HEK293 (cell line): ENCODE results near the gene RPE65.

Experiments
- BCL11B ChIP-seq: fragments of 450-650 bp; formaldehyde crosslinking; IDR thresholded peaks from 2 replicates; pipeline ENCODE4 v1.5.1; 2016; ENCODE audit warnings: low read depth, missing biosample characterization, missing genetic modification characterization
- KLF17 ChIP-seq: fragments of 450-650 bp; formaldehyde crosslinking; IDR thresholded peaks from 2 replicates; pipeline ENCODE4 v1.5.1; 2016; ENCODE audit warnings: missing biosample characterization, missing genetic modification characterization
- KLF7 ChIP-seq: fragments of 450-650 bp; formaldehyde crosslinking; IDR thresholded peaks from 2 replicates; pipeline ENCODE4 v1.5.1; 2016; ENCODE audit warnings: missing biosample characterization, missing genetic modification characterization, borderline replicate concordance
- KLF9 ChIP-seq: fragments of 450-650 bp; formaldehyde crosslinking; IDR thresholded peaks from 2 replicates; pipeline ENCODE4 v1.5.1; 2016; ENCODE audit warnings: missing biosample characterization, missing genetic modification characterization, low read depth
- MEIS1 ChIP-seq: sonication (generic); formaldehyde crosslinking; IDR thresholded peaks from 2 replicates; pipeline ENCODE4 v1.8.1; 2022; ENCODE audit warnings: missing genetic modification reagents, mild to moderate bottlenecking, borderline replicate concordance
- PBX3 ChIP-seq: sonication (generic); formaldehyde crosslinking; IDR thresholded peaks from 2 replicates; pipeline ENCODE4 v1.8.1; 2022; ENCODE audit warnings: mild to moderate bottlenecking, moderate library complexity, missing genetic modification reagents
- PRDM1 ChIP-seq: fragments of 450-650 bp; formaldehyde crosslinking; IDR thresholded peaks from 2 replicates; pipeline ENCODE4; 2016; ENCODE audit warnings: missing biosample characterization, missing genetic modification characterization
- PRDM10 ChIP-seq: fragments of 450-650 bp; formaldehyde crosslinking; IDR thresholded peaks from 2 replicates; pipeline ENCODE4 v1.5.1; 2016; ENCODE audit warnings: missing biosample characterization, missing genetic modification characterization
- REPIN1 ChIP-seq: fragments of 450-650 bp; formaldehyde crosslinking; IDR thresholded peaks from 2 replicates; pipeline ENCODE4 v1.5.1; 2017; ENCODE audit warnings: missing biosample characterization, missing genetic modification characterization, low read depth
- SP3 ChIP-seq: fragments of 450-650 bp; formaldehyde crosslinking; IDR thresholded peaks from 2 replicates; pipeline ENCODE4 v1.5.1; 2016; ENCODE audit warnings: missing biosample characterization, missing genetic modification characterization
- YY1 ChIP-seq: fragments of 450-650 bp; formaldehyde crosslinking; IDR thresholded peaks from 2 replicates; pipeline ENCODE4 v1.5.1; 2018; ENCODE audit warnings: missing biosample characterization, missing genetic modification characterization
- YY2 ChIP-seq: fragments of 450-650 bp; formaldehyde crosslinking; IDR thresholded peaks from 2 replicates; pipeline ENCODE4 v1.5.1; 2016; ENCODE audit warnings: missing biosample characterization, missing genetic modification characterization
- ZBTB26 ChIP-seq: fragments of 450-650 bp; formaldehyde crosslinking; optimal IDR thresholded peaks from 2 replicates; pipeline ENCODE3; 2016; ENCODE audit warnings: missing biosample characterization, mild to moderate bottlenecking, missing genetic modification characterization
- ZBTB48 ChIP-seq: fragments of 450-650 bp; formaldehyde crosslinking; IDR thresholded peaks from 2 replicates; pipeline ENCODE4 v1.5.1; 2016; ENCODE audit warnings: missing biosample characterization, missing genetic modification characterization
- ZEB2 ChIP-seq: fragments of 450-650 bp; formaldehyde crosslinking; IDR thresholded peaks from 2 replicates; pipeline ENCODE4 v1.5.1; 2016; ENCODE audit warnings: missing biosample characterization, missing genetic modification characterization
- ZNF121 ChIP-seq: fragments of 450-650 bp; formaldehyde crosslinking; IDR thresholded peaks from 2 replicates; pipeline ENCODE4 v1.5.1; 2016; ENCODE audit warnings: missing biosample characterization, missing genetic modification characterization
- ZNF2 ChIP-seq: fragments of 450-650 bp; formaldehyde crosslinking; IDR thresholded peaks from 2 replicates; pipeline ENCODE4 v1.5.1; 2016; ENCODE audit warnings: missing biosample characterization, missing genetic modification characterization
- ZNF202 ChIP-seq: fragments of 450-650 bp; formaldehyde crosslinking; IDR thresholded peaks from 2 replicates; pipeline ENCODE4 v1.5.1; 2016; ENCODE audit warnings: missing biosample characterization, missing genetic modification characterization, borderline replicate concordance
- ZNF24 ChIP-seq: fragments of 450-650 bp; formaldehyde crosslinking; IDR thresholded peaks from 2 replicates; pipeline ENCODE4 v1.5.1; 2016; ENCODE audit warnings: missing biosample characterization, missing genetic modification characterization
- ZNF335 ChIP-seq: fragments of 450-650 bp; formaldehyde crosslinking; conservative IDR thresholded peaks from 2 replicates; pipeline ENCODE4 v1.5.1; 2016; ENCODE audit warnings: missing biosample characterization, missing genetic modification characterization
- ZNF341 ChIP-seq: fragments of 450-650 bp; formaldehyde crosslinking; IDR thresholded peaks from 2 replicates; pipeline ENCODE4; 2016; ENCODE audit warnings: low read depth, missing biosample characterization, missing genetic modification characterization
- ZNF501 ChIP-seq: fragments of 450-650 bp; formaldehyde crosslinking; IDR thresholded peaks from 2 replicates; pipeline ENCODE4 v1.5.1; 2016; ENCODE audit warnings: missing biosample characterization, missing genetic modification characterization
- ZNF549 ChIP-seq: fragments of 450-650 bp; IDR thresholded peaks from 2 replicates; pipeline ENCODE4 v1.5.1; 2018; ENCODE audit warnings: missing biosample characterization, missing genetic modification characterization, mild to moderate bottlenecking, inconsistent platforms, moderate library complexity
- ZNF610 ChIP-seq: fragments of 450-650 bp; formaldehyde crosslinking; IDR thresholded peaks from 2 replicates; pipeline ENCODE4 v1.5.1; 2016; ENCODE audit warnings: missing biosample characterization, missing genetic modification characterization, borderline replicate concordance
- ZNF621 ChIP-seq: fragments of 450-650 bp; formaldehyde crosslinking; IDR thresholded peaks from 2 replicates; pipeline ENCODE4 v1.5.1; 2017; ENCODE audit warnings: missing biosample characterization, missing genetic modification characterization
- ZNF629 ChIP-seq: fragments of 450-650 bp; formaldehyde crosslinking; IDR thresholded peaks from 2 replicates; pipeline ENCODE4 v1.5.1; 2017; ENCODE audit warnings: missing biosample characterization, missing genetic modification characterization
- ZNF658 ChIP-seq: fragments of 450-650 bp; formaldehyde crosslinking; IDR thresholded peaks from 2 replicates; pipeline ENCODE4; 2016; ENCODE audit warnings: missing biosample characterization, missing genetic modification characterization
- ZNF692 ChIP-seq: fragments of 450-650 bp; formaldehyde crosslinking; IDR thresholded peaks from 2 replicates; pipeline ENCODE4 v1.5.1; 2016; ENCODE audit warnings: missing biosample characterization, missing genetic modification characterization
- ZNF792 ChIP-seq: fragments of 450-650 bp; formaldehyde crosslinking; IDR thresholded peaks from 2 replicates; pipeline ENCODE4 v1.5.1; 2016; ENCODE audit warnings: missing biosample characterization, missing genetic modification characterization
- ZNF843 ChIP-seq: fragments of 450-650 bp; formaldehyde crosslinking; IDR thresholded peaks from 2 replicates; pipeline ENCODE4 v1.5.1; 2016; ENCODE audit warnings: missing biosample characterization, missing genetic modification characterization
- ZSCAN30 ChIP-seq: fragments of 450-650 bp; IDR thresholded peaks from 2 replicates; pipeline ENCODE4 v1.5.1; 2018; ENCODE audit warnings: missing biosample characterization, mild to moderate bottlenecking, missing genetic modification characterization, moderate library complexity
- ZXDB ChIP-seq: fragments of 450-650 bp; formaldehyde crosslinking; IDR thresholded peaks from 2 replicates; pipeline ENCODE4 v1.5.1; 2016; ENCODE audit warnings: missing biosample characterization, missing genetic modification characterization

The RPE65 gene

GRCh38 chr1:68496680-68497357 lies 47.1 kb upstream of the RPE65 start, which contains the start of gene DEPDC1 (continued):
- TF ChIP-seq PRDM10 (tag by site-specific recombination) (0 out of 2 replicates have a peak, but pooled peaks have one; percentile 59), PBX3 (peak; percentile 81), ZNF501 (tag by site-specific recombination) (peak; percentile 93; the same call in 1 of the 2 replicates), MEIS1 (CRISPR knock-in tag) (no peak), KLF9 (tag by site-specific recombination) (0 out of 2 replicates have a peak, but pooled peaks have one; percentile 10), ZNF692 (tag by site-specific recombination) (peak; percentile 65), ZNF621 (tag by site-specific recombination) (no peak), ZXDB (tag by site-specific recombination) (peak; percentile 85), SP3 (tag by site-specific recombination) (peak; percentile 65), ZNF549 (tag by site-specific recombination) (no peak), ZNF24 (tag by site-specific recombination) (peak; percentile 36; the same call in 1 of the 2 replicates), PRDM1 (tag by site-specific recombination) (no peak), ZNF202 (tag by site-specific recombination) (no peak), ZBTB26 (tag by site-specific recombination) (peak; percentile 77), YY2 (peak; percentile 55; the same call in 1 of the 2 replicates), ZNF341 (peak; percentile 56), ZEB2 (peak; percentile 57; the same call in 1 of the 2 replicates), ZNF658 (tag by site-specific recombination) (no peak), ZNF121 (tag by site-specific recombination) (no peak), REPIN1 (tag by site-specific recombination) (0 out of 2 replicates have a peak, but pooled peaks have one; percentile 49), ZNF629 (tag by site-specific recombination) (peak; percentile 38; the same call in 1 of the 2 replicates), KLF7 (peak; percentile 59; the same call in 1 of the 2 replicates), YY1 (tag by site-specific recombination) (peak; percentile 76; the same call in 1 of the 2 replicates), ZNF843 (tag by site-specific recombination) (peak; percentile 54; the same call in 1 of the 2 replicates), ZSCAN30 (tag by site-specific recombination) (peak; percentile 89), ZNF335 (peak; percentile 92), ZNF792 (tag by site-specific recombination) (no peak), ZNF2 (tag by site-specific recombination) (peak; percentile 83), KLF17 (tag by site-specific recombination) (peak; percentile 40; the same call in 1 of the 2 replicates), ZNF610 (peak; percentile 81; the same call in 1 of the 2 replicates), ZBTB48 (tag by site-specific recombination) (peak; percentile 83), BCL11B (peak; percentile 66; the same call in 1 of the 2 replicates)
